K562 (cell line): Measurements from ENCODE around the gene PTPRM. TPM values are rescaled to one million over a fixed set of nuclear protein-coding genes. Genes with fewer than 3 reads are reported as not detected.

Experiments
- ATAC-seq: fragments of 200-7000 bp; cut with Tn5 transposase; 3 replicates; pipeline ENCODE4 v1.9.1; 2020; ENCODE audit warnings: moderate library complexity
- BruUV-seq: library from RNA; stranded (reverse); fragments of 400-500 nt; replicated peaks from 2 replicates; lab custom pipeline; 2021; lab: Mats Ljungman, UMichigan
- CTCF ChIA-PET: fragments of 300-600 bp; formaldehyde crosslinking; extraction: SDS; loops from one replicate; lab custom pipeline; 2021; ENCODE audit warnings: low intra/inter-chr PET ratio; lab: Yijun Ruan, JAX
- POLR2A ChIA-PET: fragments of 300-600, 350-650 bp; sonication (Branson Sonifier 250); formaldehyde crosslinking; extraction: SDS; loops from one replicate; lab custom pipeline; 2021; ENCODE audit warnings: antibody characterized with exemption, inconsistent platforms; lab: Yijun Ruan, JAX
- DNase-seq, 4 experiments: peaks; one replicate each; pipeline versions ENCODE4 v3.0.0 to v3.0.0-alpha.2; 2011 to 2018; ENCODE audit warnings: low spot score in 3 of 4, mixed read lengths in 3 of 4; ENCODE audit errors: extremely low read depth in 1 of 4
- FAIRE-seq: peaks from 2 replicates; lab custom pipeline; 2011; peaks lifted over from hg19 to GRCh38; lab: Jason Lieb, UNC
- H2AFZ ChIP-seq: 2 replicates; pipeline ENCODE4 v1.6.0; 2011; ENCODE audit warnings: low read depth, low read length, control low read depth, inconsistent platforms
- H3K27ac ChIP-seq: fragments of 200-600 bp; 3 replicates; pipeline ENCODE4 v1.8.0; 2011; ENCODE audit warnings: low read depth, mild to moderate bottlenecking, control low read depth, inconsistent platforms, low read length, moderate library complexity, mixed read lengths; ENCODE audit errors: extremely low read depth
- H3K27me3 ChIP-seq, 2 experiments: fragments of 300-600 bp in 1 of 2; 2 replicates in 1 of 2; 3 replicates in 1 of 2; pipeline versions ENCODE4 v1.6.0 to v1.8.0; 2011; ENCODE audit warnings: inconsistent platforms in 2 of 2, low read length in 2 of 2, mild to moderate bottlenecking in 1 of 2, mixed read lengths in 1 of 2, moderate library complexity in 1 of 2; ENCODE audit not compliant: control insufficient read depth in 2 of 2, insufficient read depth in 2 of 2
- H3K36me3 ChIP-seq: fragments of 300-600 bp; 3 replicates; pipeline ENCODE4 v1.8.0; 2011; ENCODE audit warnings: mild to moderate bottlenecking, low read length, inconsistent platforms; ENCODE audit not compliant: control insufficient read depth, insufficient read depth
- H3K4me1 ChIP-seq, 2 experiments: fragments of 200-600 bp in 1 of 2; replicated peaks in 1 of 2; 2 replicates in 1 of 2; 3 replicates in 1 of 2; pipeline versions ENCODE4 v1.5.1 to v1.8.0; 2011; ENCODE audit warnings: inconsistent platforms in 2 of 2, low read length in 2 of 2, mild to moderate bottlenecking in 1 of 2, mixed read lengths in 1 of 2, moderate library complexity in 1 of 2; ENCODE audit not compliant: control insufficient read depth in 2 of 2, insufficient read depth in 2 of 2
- H3K4me2 ChIP-seq: 2 replicates; pipeline ENCODE4 v1.6.1; 2011; ENCODE audit warnings: low read length, control low read depth, inconsistent platforms, mixed read lengths; ENCODE audit not compliant: insufficient read depth
- H3K4me3 ChIP-seq: fragments of 200-600 bp; sonication (generic), shearing (Covaris generic); 2 replicates; pipeline ENCODE4 v1.5.1; 2016; ENCODE audit warnings: control low read depth, inconsistent platforms
- H3K79me2 ChIP-seq: fragments of 200-600 bp; 3 replicates; pipeline ENCODE4 v1.8.0; 2011; ENCODE audit warnings: low read length, inconsistent platforms; ENCODE audit not compliant: control insufficient read depth, insufficient read depth
- H3K9ac ChIP-seq, 2 experiments: 2 replicates each; pipeline versions ENCODE4 v1.6.0 to v1.6.1; 2011; ENCODE audit warnings: low read depth in 2 of 2, low read length in 2 of 2, control low read depth in 1 of 2, inconsistent platforms in 1 of 2, mild to moderate bottlenecking in 1 of 2, mixed read lengths in 1 of 2; ENCODE audit not compliant: insufficient read depth in 1 of 2
- H3K9me1 ChIP-seq: one replicate; pipeline ENCODE4 v1.6.0; 2011; ENCODE audit warnings: inconsistent platforms, mild to moderate bottlenecking, low read length, moderate library complexity; ENCODE audit not compliant: control insufficient read depth, insufficient read depth
- H3K9me3 ChIP-seq: replicated peaks from 2 replicates; pipeline ENCODE4 v1.5.1; 2011; ENCODE audit warnings: low read depth, low read length, inconsistent platforms; ENCODE audit not compliant: control insufficient read depth, insufficient read depth
- H4K20me1 ChIP-seq: replicated peaks from 2 replicates; pipeline ENCODE4 v1.6.1; 2011; ENCODE audit warnings: low read length, inconsistent platforms, mixed read lengths; ENCODE audit not compliant: control insufficient read depth, insufficient read depth
- CREB3 ChIP-seq: fragments of 450-650 bp; conservative IDR thresholded peaks from 2 replicates; pipeline ENCODE4 v1.6.1; 2016; ENCODE audit warnings: missing genetic modification characterization, low read depth, mild to moderate bottlenecking, missing compliant biosample characterization, moderate library complexity
- DLX4 ChIP-seq: fragments of 250-450 bp; sonication (Bioruptor Pico); IDR thresholded peaks from 2 replicates; pipeline ENCODE4 v1.6.1; 2021; ENCODE audit warnings: mild to moderate bottlenecking
- FOXJ2 ChIP-seq: fragments of 200-800 bp; sonication (Bioruptor generic); IDR thresholded peaks from 2 replicates; pipeline ENCODE4 v1.6.1; 2016; ENCODE audit warnings: missing genetic modification characterization, missing compliant biosample characterization
- HMG20B ChIP-seq: fragments of 250-450 bp; sonication (Bioruptor Pico); IDR thresholded peaks from 2 replicates; pipeline ENCODE4 v1.5.0; 2021; ENCODE audit warnings: mild to moderate bottlenecking
- HNRNPK ChIP-seq: fragments of 200-400 bp; formaldehyde crosslinking; IDR thresholded peaks from one replicate; pipeline ENCODE4 v1.6.1; 2018; ENCODE audit warnings: mild to moderate bottlenecking, low read depth, low read length; ENCODE audit not compliant: poor library complexity, severe bottlenecking
- KDM1A ChIP-seq, 2 experiments: fragments of 450-650 bp; IDR thresholded peaks; 2 replicates each; pipeline ENCODE4 v1.6.1; 2016; ENCODE audit warnings: mild to moderate bottlenecking in 2 of 2
- KLF10 ChIP-seq: fragments of 250-450 bp; sonication (Bioruptor Pico); IDR thresholded peaks from 2 replicates; pipeline ENCODE4 v1.6.1; 2021; ENCODE audit warnings: matching md5 sums
- NCOA6 ChIP-seq: fragments of 450-650 bp; IDR thresholded peaks from 2 replicates; pipeline ENCODE4 v1.6.1; 2017; ENCODE audit warnings: mild to moderate bottlenecking
- RBM14 ChIP-seq: fragments of 200-400 bp; formaldehyde crosslinking; IDR thresholded peaks from 2 replicates; pipeline ENCODE4 v1.6.1; 2018; ENCODE audit warnings: low read depth, mild to moderate bottlenecking, low read length, moderate library complexity, borderline replicate concordance; ENCODE audit not compliant: insufficient read depth
- TARDBP ChIP-seq: fragments of 450-650 bp; IDR thresholded peaks from 2 replicates; pipeline ENCODE4 v1.6.1; 2016
- TCFL5 ChIP-seq: fragments of 250-450 bp; sonication (Bioruptor Pico); conservative IDR thresholded peaks from 2 replicates; pipeline ENCODE4 v1.6.1; 2021; ENCODE audit warnings: mild to moderate bottlenecking, moderate library complexity, matching md5 sums
- U2AF1 ChIP-seq: fragments of 200-400 bp; formaldehyde crosslinking; optimal IDR thresholded peaks from 2 replicates; pipeline ENCODE3; 2017; ENCODE audit warnings: mild to moderate bottlenecking, low read depth, low read length, moderate library complexity
- ZBTB34 ChIP-seq: fragments of 250-450 bp; sonication (Bioruptor Pico); IDR thresholded peaks from 2 replicates; pipeline ENCODE4 v1.8.0; 2021; ENCODE audit warnings: mild to moderate bottlenecking, moderate library complexity
- ZNF12 ChIP-seq: sonication (generic); formaldehyde crosslinking; IDR thresholded peaks from 2 replicates; pipeline ENCODE4 v1.4.0; 2020; ENCODE audit warnings: mild to moderate bottlenecking, missing genetic modification reagents
- ZNF23 ChIP-seq: fragments of 250-450 bp; sonication (Bioruptor Pico); IDR thresholded peaks from 2 replicates; pipeline ENCODE4 v1.4.0; 2020; ENCODE audit warnings: mild to moderate bottlenecking
- ZNF239 ChIP-seq: fragments of 250-450 bp; sonication (Bioruptor Pico); IDR thresholded peaks from 2 replicates; pipeline ENCODE4 v1.4.0; 2020; ENCODE audit warnings: mild to moderate bottlenecking
- ZNF3 ChIP-seq: fragments of 250-450 bp; sonication (Bioruptor Pico); IDR thresholded peaks from 2 replicates; pipeline ENCODE4 v1.5.0; 2021; ENCODE audit warnings: mild to moderate bottlenecking, moderate library complexity
- ZNF41 ChIP-seq: fragments of 250-450 bp; sonication (Bioruptor Pico); conservative IDR thresholded peaks from 2 replicates; pipeline ENCODE4 v1.4.0; 2020; ENCODE audit warnings: mild to moderate bottlenecking
- in situ Hi-C: fragments of 300-500 bp; cut with MboI; formaldehyde crosslinking; loops from 4 replicates; pipeline ENCODE4 v1.15.0; 2018; ENCODE audit warnings: inconsistent platforms, mixed read lengths
- intact Hi-C: fragments of 100-400 bp; cut with micrococcal nuclease; formaldehyde crosslinking; loops from 2 replicates; pipeline ENCODE4 v1.14.2; 2022
- polyA plus RNA-seq, 8 experiments: library from polyadenylated mRNA; depleted of rRNA in 4 of 8; stranded (reverse) in 5 of 8; unstranded in 3 of 8; fragments of >200 nt; fragmentation: Nextera tagmentation in 2 of 8; fragmentation: Illumina TruSeq in 1 of 8; extraction: Ambion mirVana in 2 of 8; extraction: Trizol in 1 of 8; gene quantifications; 2 replicates each; pipeline versions ENCODE4 v1.2.1 to v1.2.3, GENCODE V29; 2011 to 2014; ENCODE audit warnings: inconsistent platforms in 1 of 8, missing spikeins in 1 of 8
- total RNA-seq, 7 experiments: library from RNA; depleted of rRNA in 6 of 7; stranded (reverse); fragments of >200 nt in 6 of 7; fragmentation: Illumina TruSeq in 2 of 7; extraction: Trizol in 2 of 7; gene quantifications; 2 replicates each; pipeline versions ENCODE4 v1.2.1 to v1.2.3, GENCODE V29; 2011 to 2021; ENCODE audit warnings: low replicate concordance in 1 of 7
- TF ChIP-seq, protein P1 (sequence below): fragments of 450-650 bp; formaldehyde crosslinking; IDR thresholded peaks from 2 replicates; pipeline ENCODE4 v1.4.0; 2020; ENCODE audit warnings: mild to moderate bottlenecking
- TF ChIP-seq, protein P2 (sequence below): fragments of 250-450 bp; sonication (Bioruptor Pico); IDR thresholded peaks from 2 replicates; pipeline ENCODE4 v1.5.0; 2021

Gene PTPRM
- total and polyA plus RNA-seq, 9 of the 15 experiments (the other 6 are each of a cell fraction or from before 2014, with no cell fraction given): 0.03 to 0.16 (median 0.08) TPM; not detected in 3

DNA sequence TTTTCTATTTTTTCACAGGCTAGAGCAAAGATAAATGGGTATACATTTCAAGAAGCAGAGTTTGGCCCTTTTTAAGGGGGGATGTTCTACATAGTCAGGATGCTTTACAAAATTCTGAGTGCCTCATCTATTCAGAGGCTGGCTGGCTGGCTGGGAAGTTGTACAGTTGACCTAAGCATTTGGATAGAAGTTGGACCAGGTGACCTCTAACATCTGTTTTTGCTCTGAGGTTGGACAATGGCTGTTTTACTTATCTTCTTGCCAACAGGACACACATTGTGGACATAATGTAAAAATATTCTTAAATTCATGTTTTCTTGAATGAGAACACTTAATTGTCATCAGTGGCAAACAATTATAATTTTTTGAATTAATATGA lies 205.4 kb downstream of the PTPRM start:
- H3K9ac ChIP-seq: no peak overlapping the region
- CTCF ChIA-PET: no interaction called here
- DNase-seq (no peak), FAIRE-seq (no peak), ATAC-seq (no peak)
- intact Hi-C loops: no loop called here
- no peaks in the 10 kb centered on the region for H3K36me3 ChIP-seq
- no peak overlapping the region for H3K27ac ChIP-seq
- POLR2A ChIA-PET: no interaction called here
- no peaks in the 10 kb centered on the region for H3K79me2 ChIP-seq
- in situ Hi-C loops: no loop called here
- no TSS peak for BruUV-seq
- H3K27me3 ChIP-seq: no peaks in the 10 kb centered on the region
- no peak overlapping the region for H3K4me2 ChIP-seq
- H3K9me3 ChIP-seq: no peaks in the 10 kb centered on the region
- H3K9me1 ChIP-seq: no peaks in the 10 kb centered on the region
- H4K20me1 ChIP-seq: no peaks in the 10 kb centered on the region; the same call in 1 of the 2 replicates
- H3K4me1 ChIP-seq: no peaks in the 10 kb centered on the region
- no peak overlapping the region for H3K4me3 ChIP-seq
- TF ChIP-seq, protein P1, sequence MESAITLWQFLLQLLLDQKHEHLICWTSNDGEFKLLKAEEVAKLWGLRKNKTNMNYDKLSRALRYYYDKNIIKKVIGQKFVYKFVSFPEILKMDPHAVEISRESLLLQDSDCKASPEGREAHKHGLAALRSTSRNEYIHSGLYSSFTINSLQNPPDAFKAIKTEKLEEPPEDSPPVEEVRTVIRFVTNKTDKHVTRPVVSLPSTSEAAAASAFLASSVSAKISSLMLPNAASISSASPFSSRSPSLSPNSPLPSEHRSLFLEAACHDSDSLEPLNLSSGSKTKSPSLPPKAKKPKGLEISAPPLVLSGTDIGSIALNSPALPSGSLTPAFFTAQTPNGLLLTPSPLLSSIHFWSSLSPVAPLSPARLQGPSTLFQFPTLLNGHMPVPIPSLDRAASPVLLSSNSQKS (CRISPR knock-in tag): no peak
- TF ChIP-seq ZNF239 (CRISPR knock-in tag) (no peak), TARDBP (no peak), HNRNPK (no peak), ZNF12 (CRISPR knock-in tag) (no peak), ZNF41 (CRISPR knock-in tag) (no peak), DLX4 (no peak), TCFL5 (CRISPR knock-in tag) (no peak), ZNF3 (CRISPR knock-in tag) (no peak), FOXJ2 (no peak), U2AF1 (no peak), ZBTB34 (no peak), KLF10 (CRISPR knock-in tag) (no peak), HMG20B (CRISPR knock-in tag) (no peak), NCOA6 (no peak), CREB3 (tag) (no peak), ZNF23 (CRISPR knock-in tag) (no peak), RBM14 (no peak), KDM1A (IDR thresholded peaks at IDR 0.05) (no peak)
- TF ChIP-seq, protein P2, sequence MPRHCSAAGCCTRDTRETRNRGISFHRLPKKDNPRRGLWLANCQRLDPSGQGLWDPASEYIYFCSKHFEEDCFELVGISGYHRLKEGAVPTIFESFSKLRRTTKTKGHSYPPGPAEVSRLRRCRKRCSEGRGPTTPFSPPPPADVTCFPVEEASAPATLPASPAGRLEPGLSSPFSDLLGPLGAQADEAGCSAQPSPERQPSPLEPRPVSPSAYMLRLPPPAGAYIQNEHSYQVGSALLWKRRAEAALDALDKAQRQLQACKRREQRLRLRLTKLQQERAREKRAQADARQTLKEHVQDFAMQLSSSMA: no peak
- no peak overlapping the region for H2AFZ ChIP-seq
